Stimulated activated CD4-positive, alpha-beta T cell treated with anti-CD3 and anti-CD28 coated beads, Interleukin-12 subunit alpha, Interleukin-12 subunit beta, amount 100 ng/mL, for 24 hours (primary cell): ENCODE data around the gene CERS3.

ENCODE experiments used
- DNase-seq, 2 experiments: peaks; one replicate each; pipeline ENCODE4 v3.0.0-alpha.2; 2020; ENCODE audit warnings: low read depth in 2 of 2

CERS3 gene

GRCh38 chr15:100528833-100529428, at the start of gene CERS3:
Gene CERS3, minus strand, starts transcription at chr15:100528950. Its CDS starts 27,101 bp downstream, at chr15:100501849.
- no peak for DNase-seq

- DNase-seq = no peak
These were observed 44.8 kb upstream of the CERS3 start for GRCh38 chr15:100573526-100573925.

GRCh38 chr15:100572362-100572983, 43.7 kb upstream of the CERS3 start:
- no peak for DNase-seq

- no peak for DNase-seq
These were observed 42.9 kb upstream of the CERS3 start for GRCh38 chr15:100571592-100572167.

GRCh38 chr15:100570735-100571313, 42.1 kb upstream of the CERS3 start:
- DNase-seq = no peak

GRCh38 chr15:100570275-100570674, 41.5 kb upstream of the CERS3 start:
- DNase-seq = no peak

GRCh38 chr15:100569391-100569790, 40.6 kb upstream of the CERS3 start:
- no peak for DNase-seq

- DNase-seq = no peak
These were observed 38.3 kb upstream of the CERS3 start for GRCh38 chr15:100566850-100567628.

- no peak for DNase-seq
These were observed 36.8 kb upstream of the CERS3 start for GRCh38 chr15:100565591-100565990.

GRCh38 chr15:100560323-100560722, 31.6 kb upstream of the CERS3 start:
- DNase-seq = no peak

GRCh38 chr15:100559330-100559729, 30.6 kb upstream of the CERS3 start:
- no peak for DNase-seq

- DNase-seq = no peak
These were observed 30.1 kb upstream of the CERS3 start for GRCh38 chr15:100558771-100559254.

- DNase-seq = no peak
These were observed 24.7 kb upstream of the CERS3 start for GRCh38 chr15:100553468-100553867.

- DNase-seq = no peak
These were observed 19.2 kb upstream of the CERS3 start for GRCh38 chr15:100547961-100548360.

GRCh38 chr15:100544946-100545345, 16.2 kb upstream of the CERS3 start:
- DNase-seq = no peak

- DNase-seq = no peak
These were observed 15.6 kb upstream of the CERS3 start for GRCh38 chr15:100544338-100544841.

- DNase-seq = no peak
These were observed 13.5 kb upstream of the CERS3 start for GRCh38 chr15:100542290-100542689.

- DNase-seq = no peak
These were observed 8.6 kb upstream of the CERS3 start for GRCh38 chr15:100537331-100537730.

- DNase-seq = no peak
These were observed 8.0 kb upstream of the CERS3 start for GRCh38 chr15:100536733-100537132.

GRCh38 chr15:100533886-100534285, 5.1 kb upstream of the CERS3 start:
- DNase-seq = no peak

GRCh38 chr15:100531823-100532327, 3.1 kb upstream of the CERS3 start:
- no peak for DNase-seq

GRCh38 chr15:100531204-100531603, 2.5 kb upstream of the CERS3 start:
- no peak for DNase-seq
